GM18508 (cell line): Measurements from ENCODE around the gene CES3.
"Not testable (repeated sequence)": the region's sequence is repeated elsewhere in the genome, so short reads cannot be mapped to it uniquely, and the experiment has no call there.

Experiments
- ATAC-seq: cut with Tn5 transposase; IDR thresholded peaks from one replicate; pipeline ENCODE4 v1.9.1; 2021; ENCODE audit warnings: moderate number of reproducible peaks; ENCODE audit not compliant: insufficient read depth, unreplicated experiment

The CES3 gene

GRCh38 chr16:66926171-66926947 lies 34.7 kb upstream of the CES3 start:
- ATAC-seq, result no peak

- no peak for ATAC-seq
These were observed 34.1 kb upstream of the CES3 start for GRCh38 chr16:66926961-66927436.

DNA sequence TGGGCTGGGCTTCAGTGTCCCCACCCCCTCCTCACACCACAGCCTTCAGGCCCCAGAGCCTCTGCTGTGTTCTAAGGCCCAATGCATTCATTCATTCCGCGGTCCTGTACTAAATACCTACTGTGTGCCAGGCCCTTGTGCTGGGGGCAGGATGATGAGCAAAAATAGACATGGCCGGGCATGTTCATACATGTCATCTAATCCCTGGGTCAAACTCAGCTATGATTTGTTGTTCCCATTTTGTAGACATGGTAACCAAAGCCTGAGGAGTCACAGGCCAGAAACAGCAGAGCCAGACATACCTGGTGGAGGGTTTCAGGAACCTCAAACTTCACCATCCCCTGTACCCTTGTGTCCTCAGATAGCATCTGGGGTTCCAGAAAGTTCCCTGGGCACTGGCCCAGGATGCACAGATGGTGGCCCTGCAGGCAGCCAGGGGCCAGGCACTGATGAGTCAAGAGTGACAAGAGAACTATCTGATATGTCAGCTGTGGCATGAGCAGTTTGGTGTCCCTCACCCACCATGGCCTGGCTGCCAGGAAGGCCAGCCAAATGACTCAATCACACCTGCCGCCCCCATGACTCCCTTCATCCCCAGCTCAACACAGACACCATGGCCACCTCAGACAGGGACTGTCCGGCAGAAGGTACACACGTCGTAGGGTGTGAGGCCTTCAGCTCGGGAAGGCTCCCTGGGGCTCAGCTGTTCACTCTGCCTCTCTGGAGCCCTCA lies 33.0 kb upstream of the CES3 start:
- no peak for ATAC-seq

GRCh38 chr16:66928702-66929388 lies 32.2 kb upstream of the CES3 start:
- ATAC-seq, result no peak

- no peak for ATAC-seq
These were observed 30.9 kb upstream of the CES3 start for GRCh38 chr16:66930189-66930588.

DNA sequence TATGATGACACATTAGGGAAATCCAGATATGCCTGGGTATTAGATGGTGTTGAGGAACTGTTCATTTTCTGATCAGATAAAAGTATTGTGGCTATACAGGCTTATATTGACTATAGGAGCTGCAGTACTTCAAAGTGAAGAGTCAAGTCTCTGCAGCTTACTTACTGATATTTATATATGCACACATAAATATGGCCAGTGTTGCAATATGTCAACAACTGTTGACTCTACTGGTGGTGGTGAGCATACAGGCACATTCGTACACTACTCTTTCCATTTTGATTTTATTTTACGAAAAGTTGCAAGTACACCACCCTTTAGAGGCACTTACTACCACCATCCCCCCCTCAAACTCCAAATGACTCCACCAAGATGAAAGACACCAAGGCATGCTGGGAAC lies 29.4 kb upstream of the CES3 start:
- ATAC-seq, result no peak

DNA sequence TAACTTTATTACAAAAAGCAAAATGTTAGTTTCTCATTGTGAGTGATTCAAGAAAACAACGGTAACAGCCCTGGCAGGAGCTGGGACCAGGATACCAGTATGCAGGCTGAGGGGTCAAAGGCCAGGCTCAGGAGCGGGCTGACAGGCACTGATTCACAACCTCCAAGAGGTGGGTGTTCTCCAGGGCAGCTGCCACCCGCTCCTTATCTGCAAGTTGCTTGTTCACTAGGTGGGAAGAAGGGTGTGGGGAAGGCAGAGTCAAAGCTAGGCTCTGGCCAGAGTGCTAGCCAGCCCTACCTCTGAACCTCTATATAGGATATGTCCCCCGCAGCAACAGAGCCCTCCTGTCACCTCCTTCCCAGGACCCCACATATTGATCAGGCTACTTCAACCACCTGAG lies 29.0 kb upstream of the CES3 start:
- no peak for ATAC-seq

- no peak for ATAC-seq
These were observed 27.3 kb upstream of the CES3 start for GRCh38 chr16:66933776-66934137.

- ATAC-seq, result no peak
These were observed 26.8 kb upstream of the CES3 start, which contains the start of gene CIAO2B for GRCh38 chr16:66934138-66934838. Gene CIAO2B (minus strand): TSS chr16:66934402. CDS start chr16:66934364, 38 bp downstream.

- ATAC-seq, result not testable (repeated sequence)
These were observed 26.2 kb upstream of the CES3 start for GRCh38 chr16:66934839-66935313.

GRCh38 chr16:66935314-66936011 lies 25.6 kb upstream of the CES3 start, which contains the start of gene CES2:
Gene CES2 (plus strand): TSS chr16:66935516. CDS start chr16:66935636, 120 bp downstream.
- ATAC-seq, result no peak

- no peak for ATAC-seq
These were observed 24.6 kb upstream of the CES3 start for GRCh38 chr16:66936462-66936861.

GRCh38 chr16:66936889-66937554 lies 24.0 kb upstream of the CES3 start:
- ATAC-seq, result no peak

- no peak for ATAC-seq
These were observed 23.2 kb upstream of the CES3 start for GRCh38 chr16:66937725-66938337.

GRCh38 chr16:66939366-66939765 lies 21.7 kb upstream of the CES3 start:
- no peak for ATAC-seq

GRCh38 chr16:66940236-66940635 lies 20.8 kb upstream of the CES3 start:
- ATAC-seq, result no peak

- no peak for ATAC-seq
These were observed 18.1 kb upstream of the CES3 start for GRCh38 chr16:66942981-66943380.

DNA sequence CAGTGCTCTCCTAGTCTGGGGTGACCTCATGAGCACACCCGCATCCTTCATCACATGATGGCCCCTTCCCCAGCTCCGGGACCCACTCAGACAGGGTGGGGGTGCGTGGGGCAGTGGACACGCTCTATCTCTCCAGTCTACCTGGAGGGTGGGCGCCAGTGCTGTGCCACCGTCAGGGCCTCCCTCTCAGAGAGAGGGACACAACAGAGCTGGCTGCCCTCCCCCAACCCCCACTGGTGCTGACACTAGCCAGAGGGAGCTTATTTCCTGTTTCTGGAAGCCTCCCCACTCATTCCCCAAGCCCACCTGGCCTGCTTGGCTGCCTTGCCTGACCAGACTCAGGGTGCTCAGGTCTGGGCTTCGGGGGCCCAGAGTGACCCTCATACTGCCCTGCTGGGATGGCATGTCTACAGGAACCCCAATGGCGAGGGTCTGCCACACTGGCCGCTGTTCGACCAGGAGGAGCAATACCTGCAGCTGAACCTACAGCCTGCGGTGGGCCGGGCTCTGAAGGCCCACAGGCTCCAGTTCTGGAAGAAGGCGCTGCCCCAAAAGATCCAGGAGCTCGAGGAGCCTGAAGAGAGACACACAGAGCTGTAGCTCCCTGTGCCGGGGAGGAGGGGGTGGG lies 17.5 kb upstream of the CES3 start:
- ATAC-seq, result no peak
